Stimulated activated CD8-positive, alpha-beta memory T cell treated with anti-CD3 and anti-CD28 coated beads, Interleukin-12 subunit alpha, Interleukin-12 subunit beta, amount 100 ng/mL, for 4 hours (primary cell): Measurements from ENCODE around the gene TIFAB.

Experiments used
- DNase-seq: peaks from one replicate; pipeline ENCODE4 v3.0.0-alpha.2; 2020; ENCODE audit warnings: low read depth

The TIFAB gene

GRCh38 chr5:135442431-135443160 is 9.6 kb downstream of the TIFAB start:
- no peak for DNase-seq

DNA sequence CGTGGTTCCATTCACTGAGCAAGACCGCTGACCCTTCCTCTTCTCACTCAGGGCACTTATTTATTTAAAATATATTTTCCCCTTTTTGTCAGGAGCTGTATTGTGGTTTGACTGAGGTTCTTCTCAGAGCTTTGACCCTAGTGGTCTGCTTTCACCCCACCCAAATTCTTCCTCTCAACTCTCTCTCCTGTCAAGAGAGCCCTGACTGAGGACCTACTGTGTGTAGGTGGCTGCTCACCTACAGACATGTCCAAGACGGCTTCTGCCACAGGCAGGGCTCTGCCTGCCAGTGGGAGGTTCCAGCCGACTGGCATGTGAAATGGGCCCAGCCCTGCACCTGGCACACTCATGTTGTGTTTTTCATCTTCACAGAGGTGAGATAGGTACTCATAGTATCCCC is 10.2 kb downstream of the TIFAB start:
- no peak for DNase-seq

DNA sequence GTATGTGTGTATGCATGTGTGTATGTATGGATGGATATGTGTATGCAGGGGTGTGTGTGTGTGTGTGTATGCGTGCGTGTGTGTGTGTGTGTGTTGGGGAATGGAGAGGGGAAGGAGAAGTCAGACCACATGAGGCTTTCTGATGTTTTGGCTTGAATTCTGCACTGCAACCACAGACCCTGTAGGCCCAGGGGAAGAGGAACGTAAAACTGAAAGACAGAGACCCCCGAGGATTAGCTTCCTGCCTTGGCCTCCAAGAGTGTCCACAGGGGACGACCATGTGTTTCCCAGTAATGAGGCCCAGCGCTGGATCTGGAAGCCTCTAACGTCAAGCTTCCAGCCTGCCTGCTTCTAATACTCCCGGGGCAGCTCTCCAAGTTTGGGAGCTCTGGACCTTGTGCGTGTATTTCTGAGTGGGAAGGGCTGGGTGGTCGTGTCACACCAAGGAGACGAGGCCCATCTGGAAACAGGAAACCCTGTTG is 10.8 kb downstream of the TIFAB start:
- DNase-seq: no peak

- DNase-seq: no peak
Observed at GRCh38 chr5:135440916-135441315, 11.2 kb downstream of the TIFAB start.

DNA sequence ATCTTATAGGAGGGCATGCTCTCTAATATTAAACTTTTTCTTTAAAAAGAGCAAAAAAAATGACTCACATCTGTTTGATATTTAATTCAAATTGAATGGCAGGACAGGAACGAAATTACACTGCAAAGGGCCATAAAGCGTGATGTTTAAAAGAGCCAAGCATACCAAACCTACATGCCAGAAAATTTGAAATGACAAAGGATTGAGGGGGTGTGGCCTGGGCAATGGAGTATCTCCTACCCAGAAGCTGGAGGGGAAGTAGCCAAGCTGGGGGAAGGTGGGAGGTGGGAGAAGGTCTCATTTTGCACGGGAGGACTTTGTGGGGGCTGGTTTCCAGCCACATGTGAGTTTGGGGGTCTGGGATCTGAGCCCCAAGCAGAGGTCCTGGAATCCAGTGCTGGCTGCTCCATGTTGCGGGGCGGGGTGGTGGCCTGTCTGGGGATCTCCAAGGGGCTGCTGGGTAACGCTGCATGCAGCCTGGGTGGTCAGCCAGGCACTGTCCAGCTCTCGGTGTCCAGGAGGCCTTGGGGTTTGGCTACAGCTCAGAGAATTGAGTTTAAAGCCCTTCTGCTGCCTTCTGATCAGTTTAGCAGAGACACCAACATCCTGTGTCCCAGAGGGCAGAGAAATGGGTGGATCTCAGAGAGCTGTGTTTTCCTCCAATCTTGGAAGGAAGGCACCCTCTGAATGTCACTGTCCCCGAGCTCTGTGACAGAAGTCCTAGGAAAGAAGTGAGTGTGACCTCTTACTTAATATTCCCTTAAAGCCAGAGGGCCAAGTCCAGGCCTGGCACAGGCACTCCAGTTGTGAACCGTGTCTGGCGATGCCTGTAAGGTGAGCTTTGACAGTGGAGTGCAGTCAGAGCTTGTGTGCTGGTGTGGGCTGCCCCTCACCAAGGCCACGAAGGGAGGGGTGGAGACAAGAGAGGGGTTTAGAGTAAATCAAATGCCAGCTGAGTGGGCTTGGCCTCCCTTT is 12.6 kb downstream of the TIFAB start:
- DNase-seq: no peak

- no peak for DNase-seq
Observed at GRCh38 chr5:135438636-135439221, 13.4 kb downstream of the TIFAB start.

DNA sequence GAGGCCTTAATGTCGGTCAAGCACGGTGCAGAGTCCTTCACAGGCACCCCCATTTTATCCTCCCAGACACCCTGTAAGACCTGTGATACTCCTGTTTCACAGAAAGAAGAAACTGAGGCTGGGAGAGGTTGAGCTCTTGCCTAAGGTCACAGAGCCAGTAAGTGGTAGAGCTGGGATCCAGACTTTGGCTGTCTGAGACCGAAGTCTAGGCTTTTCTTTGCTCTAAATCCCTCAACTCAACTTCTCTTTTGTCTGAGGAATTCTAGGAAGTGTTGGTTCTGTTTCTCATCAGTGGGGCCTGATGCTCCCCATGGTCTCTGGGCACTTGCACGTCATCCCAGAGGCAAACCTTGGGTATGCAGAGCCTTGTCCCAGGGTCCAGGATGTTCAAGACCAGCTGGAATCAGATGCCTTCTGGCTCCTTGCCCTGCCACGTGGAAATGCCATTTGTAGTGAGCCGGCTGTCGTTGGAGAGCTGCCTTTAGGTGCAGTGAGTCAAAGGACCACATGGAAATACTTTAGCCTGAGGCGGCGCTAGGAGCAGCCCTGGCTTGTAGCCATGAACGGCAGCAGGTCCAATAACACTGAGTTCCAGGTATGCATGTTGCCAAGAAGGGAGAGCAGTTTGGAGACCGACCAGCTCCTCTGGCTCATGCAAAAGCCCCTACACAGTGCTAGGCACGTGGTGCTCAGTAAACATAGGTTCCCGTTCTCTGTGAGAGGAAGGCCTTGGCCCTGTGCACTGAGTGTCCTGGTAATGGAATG is 14.2 kb downstream of the TIFAB start:
- no peak for DNase-seq

GRCh38 chr5:135437422-135437795 is 14.7 kb downstream of the TIFAB start:
- no peak for DNase-seq

DNA sequence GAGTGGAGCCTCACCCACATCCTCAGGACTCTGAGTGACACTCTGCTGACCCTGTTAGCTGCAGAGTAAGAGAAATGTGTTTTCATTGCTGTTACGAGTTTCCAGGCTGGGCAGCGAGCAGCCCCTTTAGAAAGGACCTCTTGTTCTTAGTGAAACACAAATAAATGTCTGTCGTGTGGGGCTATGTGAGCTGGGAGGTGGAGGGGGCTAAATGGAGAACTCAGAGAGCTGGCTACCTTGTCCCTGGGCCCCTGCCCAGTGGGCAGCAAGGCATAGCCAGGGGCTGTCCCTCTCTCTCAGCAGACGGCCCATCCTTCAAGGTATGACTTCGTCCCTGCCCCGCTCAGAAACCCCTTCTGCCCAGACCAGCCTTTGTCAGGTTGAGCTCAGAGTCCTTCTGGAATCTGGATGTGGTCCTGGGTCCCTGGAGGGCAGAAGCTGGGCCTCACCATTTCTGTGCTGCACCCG is 15.2 kb downstream of the TIFAB start:
- no peak for DNase-seq

GRCh38 chr5:135435467-135436330 is 16.5 kb downstream of the TIFAB start:
- DNase-seq: no peak

GRCh38 chr5:135434591-135435466 is 17.3 kb downstream of the TIFAB start:
- DNase-seq: no peak

GRCh38 chr5:135433681-135434426 is 18.3 kb downstream of the TIFAB start:
- no peak for DNase-seq

DNA sequence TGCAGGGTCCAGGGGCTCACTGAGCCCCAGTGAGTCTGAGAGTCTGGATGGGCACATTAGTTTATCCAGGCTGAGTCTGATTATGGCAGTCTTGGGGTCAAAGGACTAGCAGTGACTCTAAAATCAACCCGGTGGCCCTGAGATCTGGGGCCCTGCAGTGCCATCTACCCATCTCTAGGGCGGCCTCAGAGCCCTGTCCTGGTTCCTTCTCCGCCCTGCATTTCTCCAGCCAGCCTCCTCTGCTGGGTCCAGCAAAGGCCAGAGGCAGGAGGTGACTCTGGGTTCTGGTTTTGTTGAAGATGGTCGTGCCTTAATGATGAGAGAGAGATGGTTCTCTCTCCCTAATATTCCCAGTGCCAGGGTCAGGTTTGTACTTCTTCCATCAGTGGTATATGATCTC is 20.0 kb downstream of the TIFAB start:
- no peak for DNase-seq

DNA sequence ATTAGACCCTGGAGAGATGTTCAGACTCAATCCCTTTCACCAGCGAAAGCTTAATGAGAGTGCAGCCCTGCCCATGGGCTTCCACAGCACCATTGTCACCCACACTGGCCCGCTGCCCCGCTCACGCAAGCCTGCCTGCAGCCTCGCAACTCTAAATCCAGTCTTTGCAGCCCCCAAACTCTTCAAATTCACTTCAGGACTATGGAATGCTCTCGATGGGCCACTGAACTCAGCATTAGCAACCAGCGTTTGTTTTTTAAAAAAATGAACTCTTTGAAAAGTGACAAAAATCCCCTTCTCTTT is 22.1 kb downstream of the TIFAB start:
- DNase-seq: no peak

- DNase-seq: no peak
Observed at GRCh38 chr5:135429301-135430134, 22.6 kb downstream of the TIFAB start.

DNA sequence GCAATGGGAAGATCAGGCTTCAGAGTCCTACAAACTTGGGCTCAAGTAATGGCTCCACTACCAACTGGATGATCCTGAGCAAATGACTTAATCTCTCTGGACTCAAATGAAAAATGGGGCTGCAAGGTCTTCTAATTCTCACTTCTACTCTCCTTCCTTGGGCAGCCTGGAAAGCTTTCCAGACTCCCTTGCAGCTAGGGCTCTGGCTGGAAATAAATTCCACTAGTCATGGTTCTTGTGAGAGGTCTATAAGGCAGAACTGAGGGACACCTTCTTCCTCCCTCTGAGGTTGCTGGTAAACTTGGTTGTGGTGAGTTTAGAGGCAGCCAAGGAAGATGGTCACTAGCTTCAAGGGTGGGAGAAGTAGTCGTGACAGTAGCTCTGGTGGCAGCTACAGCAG is 23.6 kb downstream of the TIFAB start:
- DNase-seq: no peak

- DNase-seq: no peak
Observed at GRCh38 chr5:135426102-135427082, 25.8 kb downstream of the TIFAB start.
